ENCODE results near the gene APCDD1L. TPM values are rescaled to one million over a fixed set of nuclear protein-coding genes. Genes with fewer than 3 reads are reported as not detected.
A peak's percentile ranks its signal among the peaks of the same experiment; 100 is the strongest.
"Not testable (repeated sequence)": the region's sequence is repeated elsewhere in the genome, so short reads cannot be mapped to it uniquely, and the experiment has no call there.

APCDD1L gene
- total RNA-seq, 1 donor from 2014 or later: 3.0 TPM

GRCh38 chr20:58440021-58440767, 75.0 kb downstream of the APCDD1L start:
- peak; percentile 21 for DNase-seq

- DNase-seq: no peak
Observed at GRCh38 chr20:58438970-58439808, 76.0 kb downstream of the APCDD1L start.

DNA sequence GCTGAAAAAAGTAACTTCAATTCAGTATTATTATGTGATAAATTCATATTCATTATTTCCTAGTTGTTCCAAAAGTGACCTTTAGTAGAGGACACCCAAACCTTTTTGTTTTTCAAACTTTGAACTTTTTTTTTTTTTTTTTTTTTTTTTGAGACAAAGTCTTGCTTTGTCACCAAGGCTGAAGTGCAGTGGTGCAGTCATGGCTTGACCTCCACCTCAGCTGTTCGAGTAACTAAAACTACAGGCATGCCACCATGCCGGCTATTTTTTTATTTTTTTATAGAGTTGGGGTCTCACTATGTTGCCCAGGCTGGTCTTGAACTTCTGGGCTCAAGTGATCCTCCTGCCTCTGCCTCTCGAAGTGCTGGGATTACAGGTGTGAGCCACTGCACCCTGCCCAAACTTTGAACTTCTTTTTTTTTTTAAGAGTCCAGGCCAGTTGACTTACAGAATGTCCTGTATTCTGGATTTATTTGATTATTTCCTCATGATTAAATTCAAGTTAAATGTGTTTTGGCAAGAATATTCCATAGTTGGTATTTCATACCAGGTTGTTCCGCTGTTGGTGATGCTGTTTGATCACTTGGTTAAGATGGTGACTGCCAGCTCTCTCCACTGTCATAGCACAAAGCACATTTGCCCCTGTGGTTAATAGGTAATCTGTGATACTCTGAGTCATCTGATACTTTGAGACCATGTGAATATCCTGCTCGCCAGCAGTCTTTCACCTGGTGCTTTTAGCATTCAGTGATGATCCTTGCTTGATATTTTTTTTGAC, 78.1 kb downstream of the APCDD1L start:
- DNase-seq: no peak

DNA sequence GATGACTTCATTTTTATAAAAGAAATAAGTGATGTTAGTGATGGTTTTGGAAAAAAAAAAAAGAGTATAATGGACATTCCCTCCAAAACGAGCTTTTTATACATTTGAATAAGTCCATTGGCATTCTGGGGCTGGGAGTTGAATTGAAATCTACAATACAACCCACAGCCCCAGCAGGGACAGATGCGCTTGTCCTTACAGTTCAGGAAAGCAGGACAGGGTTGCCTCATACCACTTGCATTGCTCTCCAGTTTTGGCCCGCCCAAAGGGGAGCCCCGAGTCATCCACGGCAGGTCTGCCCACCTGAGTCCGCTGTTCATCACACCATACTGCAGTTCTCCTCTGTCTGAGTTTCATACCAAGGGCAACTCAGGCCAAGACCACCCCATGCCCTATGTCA, 80.0 kb downstream of the APCDD1L start:
- no peak for DNase-seq

DNA sequence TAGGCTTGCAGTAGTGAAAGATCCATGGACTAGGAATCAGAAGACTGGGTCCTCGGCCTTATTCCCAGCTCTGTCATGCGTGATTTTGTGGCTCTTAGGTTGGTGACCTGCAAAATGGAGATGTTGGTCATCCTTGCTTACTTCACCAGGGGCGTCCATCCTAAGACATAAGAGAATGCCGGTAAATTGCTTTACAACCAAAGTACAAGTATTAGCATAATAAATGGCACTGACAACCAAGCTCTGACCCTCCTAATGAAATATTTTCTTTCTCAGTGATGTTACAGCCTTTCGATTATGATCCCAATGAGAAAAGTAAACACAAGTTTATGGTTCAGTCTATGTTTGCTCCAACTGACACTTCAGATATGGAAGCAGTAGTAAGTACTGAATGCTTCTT, 80.9 kb downstream of the APCDD1L start:
- no peak for DNase-seq

GRCh38 chr20:58433759-58434158, 81.4 kb downstream of the APCDD1L start:
- no peak for DNase-seq

DNA sequence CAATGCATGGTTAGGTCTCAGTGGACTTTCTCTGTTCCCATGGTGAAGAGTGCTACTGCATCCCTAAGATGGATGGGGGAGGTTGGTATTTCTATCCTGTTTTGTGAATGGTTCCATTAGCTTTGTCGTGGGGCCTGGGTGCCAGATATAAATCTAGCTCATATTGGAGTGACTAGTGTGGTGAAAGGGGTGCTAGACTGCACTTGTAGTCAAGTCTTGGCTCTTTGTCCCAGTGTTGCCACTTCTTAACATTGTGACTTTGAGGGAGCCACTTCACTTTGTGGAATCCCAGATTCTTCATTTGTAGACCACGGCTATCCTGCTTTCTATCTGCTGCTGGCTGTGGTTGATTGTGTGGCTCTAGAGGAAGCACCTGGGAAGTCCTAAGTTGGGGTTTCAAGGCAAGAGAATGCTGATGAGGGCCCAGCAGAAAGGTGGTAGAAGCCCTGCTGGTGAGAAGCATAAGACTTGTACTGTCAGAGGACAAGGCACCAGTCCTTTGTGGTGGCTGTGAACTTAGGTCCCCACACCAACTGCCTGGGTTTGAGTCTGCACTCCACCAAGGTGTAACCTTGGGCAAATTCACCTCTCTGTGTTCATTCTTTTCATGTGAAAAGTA, 82.1 kb downstream of the APCDD1L start:
- no peak for DNase-seq

DNA sequence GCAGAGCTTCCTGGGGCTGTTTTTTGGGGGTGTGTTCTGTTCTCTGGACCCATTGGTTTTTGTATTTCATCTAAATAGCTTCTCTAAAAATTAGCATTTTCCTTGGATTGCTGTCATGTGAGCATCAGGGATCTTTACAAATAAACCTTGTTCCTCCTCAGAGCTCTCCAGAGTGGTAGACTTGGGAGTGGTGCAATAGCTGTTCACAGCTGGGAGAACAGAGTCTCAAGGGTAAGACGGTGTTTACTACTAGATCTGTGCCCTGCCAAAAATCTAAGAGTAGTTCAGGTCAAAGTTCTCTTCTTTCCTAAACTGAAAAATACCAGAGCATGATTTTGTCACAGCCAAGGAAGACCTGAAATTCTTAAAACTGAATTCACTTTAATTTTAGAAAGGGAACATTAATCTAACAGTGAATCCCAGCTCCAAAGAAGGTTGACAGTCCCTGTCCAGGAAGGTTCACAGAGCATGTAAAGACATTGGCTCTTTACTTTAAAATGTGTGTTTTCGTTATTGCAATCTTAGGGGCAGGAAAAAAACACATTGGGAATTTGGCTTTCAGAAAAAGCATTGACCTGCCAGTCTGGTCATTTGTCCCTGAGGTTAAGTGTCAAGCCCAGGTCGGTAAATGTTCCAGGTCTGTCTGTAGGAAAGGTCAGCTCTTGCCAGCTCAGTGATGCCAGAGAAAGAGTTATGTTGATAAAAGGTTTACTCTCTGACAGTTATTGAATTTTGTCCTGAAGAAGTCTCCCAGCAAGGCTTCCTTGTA, 82.8 kb downstream of the APCDD1L start:
- no peak for DNase-seq

DNA sequence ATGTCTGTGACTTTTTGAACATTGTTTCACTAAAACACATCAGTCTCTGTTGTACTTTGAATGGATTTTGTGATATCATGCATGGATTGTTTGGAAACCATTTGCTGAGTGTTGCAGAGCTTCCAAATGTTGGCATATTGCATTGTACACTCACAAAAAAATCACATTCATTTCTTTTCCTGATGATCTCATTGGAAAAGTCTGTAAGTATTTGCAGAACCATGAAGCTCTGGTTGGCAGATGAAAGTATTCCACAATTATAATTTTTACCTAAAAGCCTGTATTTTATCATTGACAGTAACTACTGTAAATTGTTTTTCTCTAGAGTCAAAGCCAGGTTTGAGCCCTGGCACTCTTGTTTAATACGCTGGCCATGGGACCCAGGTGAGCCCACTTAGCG, 84.1 kb downstream of the APCDD1L start:
- no peak for DNase-seq

GRCh38 chr20:58429303-58429702, 85.9 kb downstream of the APCDD1L start:
- no peak for DNase-seq

DNA sequence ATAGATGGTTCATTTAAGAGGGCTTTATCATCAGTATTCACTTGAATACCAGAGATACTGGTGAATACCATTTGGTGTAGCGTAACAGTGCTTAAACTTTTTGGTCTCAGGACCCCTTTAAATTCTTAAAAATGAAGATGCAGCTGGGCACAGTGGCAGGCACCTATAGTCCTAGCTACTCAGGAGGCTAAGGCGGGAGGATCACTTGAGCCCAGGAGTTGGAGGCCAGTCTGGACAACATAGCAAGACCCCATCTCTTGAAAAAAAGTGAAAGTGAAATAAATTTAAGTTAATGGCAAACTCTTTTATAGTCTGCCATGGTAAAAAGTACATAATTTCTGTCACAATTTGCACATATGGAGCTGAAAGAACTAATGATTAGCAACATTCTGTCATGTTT, 86.8 kb downstream of the APCDD1L start:
- no peak for DNase-seq

GRCh38 chr20:58427571-58427970, 87.6 kb downstream of the APCDD1L start:
- not testable (repeated sequence) for DNase-seq

DNA sequence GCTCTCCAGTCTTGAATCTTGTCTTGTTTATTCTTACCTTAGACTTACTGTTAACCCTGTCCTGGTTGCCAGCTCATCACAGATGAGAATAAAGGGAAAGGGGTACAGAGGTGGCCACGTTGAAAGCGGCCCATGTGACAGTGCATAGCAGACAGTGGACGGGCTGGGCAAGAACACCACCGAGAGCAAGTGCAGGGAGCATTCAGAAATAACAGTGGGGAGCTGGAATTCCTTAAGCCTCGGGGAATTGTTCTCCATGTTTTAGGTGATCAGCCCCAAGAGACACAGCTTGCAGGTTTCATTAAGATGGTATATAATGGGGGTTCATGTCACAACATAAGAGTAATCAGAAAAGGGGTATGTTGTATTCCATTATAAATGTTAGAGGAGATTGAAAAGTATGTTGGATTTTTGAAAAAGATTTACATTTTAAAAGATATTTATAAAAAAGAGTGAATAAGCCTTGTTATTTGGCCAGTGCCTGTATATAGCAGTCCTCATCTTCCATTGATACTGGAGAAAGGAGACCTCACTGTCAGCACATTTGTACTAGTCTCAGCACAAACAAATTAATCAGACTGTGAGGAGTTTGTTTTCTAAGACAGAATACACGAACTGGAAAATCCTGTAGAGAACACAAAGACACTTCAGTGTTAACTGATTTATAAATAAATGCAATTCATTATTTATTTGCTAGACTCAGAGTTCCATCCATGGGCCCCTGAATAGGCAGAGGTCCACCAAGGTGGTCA, 90.8 kb downstream of the APCDD1L start:
- DNase-seq: no peak

- no peak for DNase-seq
Observed at GRCh38 chr20:58421497-58421850, 93.7 kb downstream of the APCDD1L start.

DNA sequence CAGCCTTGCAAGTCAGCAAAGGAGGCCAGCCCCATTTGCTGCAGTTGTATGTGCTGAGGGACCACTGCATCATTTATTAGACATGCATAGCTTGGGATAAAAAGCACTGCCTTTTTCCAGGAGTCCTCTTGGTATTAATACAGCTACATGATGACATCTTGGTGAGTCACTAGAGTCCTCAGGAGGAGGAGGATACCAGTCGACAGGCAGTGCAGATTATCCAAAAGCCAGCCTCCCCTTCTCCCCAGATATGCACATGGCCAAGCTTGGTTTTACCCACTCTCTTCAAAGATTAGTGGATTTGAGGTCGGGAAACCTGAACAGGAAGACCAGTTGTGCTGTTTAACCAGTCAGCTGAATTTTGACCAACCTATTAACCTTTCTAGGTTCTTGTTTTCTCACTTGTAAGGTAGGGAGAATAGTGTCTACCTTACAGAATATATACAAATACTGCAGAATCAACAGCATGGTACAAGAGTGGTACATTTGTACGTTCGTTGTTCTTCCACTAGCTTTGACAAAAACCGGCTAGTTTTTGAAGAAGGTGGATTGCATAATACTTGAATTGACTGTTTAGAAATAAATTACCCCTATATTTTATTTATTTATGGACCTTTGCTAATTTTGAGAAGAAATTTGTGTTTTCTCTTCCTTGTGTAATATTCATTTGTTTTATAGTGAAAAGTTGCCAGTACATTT, 94.3 kb downstream of the APCDD1L start:
- DNase-seq: no peak

- no peak for DNase-seq
Observed at GRCh38 chr20:58418949-58419748, 96.0 kb downstream of the APCDD1L start.

DNA sequence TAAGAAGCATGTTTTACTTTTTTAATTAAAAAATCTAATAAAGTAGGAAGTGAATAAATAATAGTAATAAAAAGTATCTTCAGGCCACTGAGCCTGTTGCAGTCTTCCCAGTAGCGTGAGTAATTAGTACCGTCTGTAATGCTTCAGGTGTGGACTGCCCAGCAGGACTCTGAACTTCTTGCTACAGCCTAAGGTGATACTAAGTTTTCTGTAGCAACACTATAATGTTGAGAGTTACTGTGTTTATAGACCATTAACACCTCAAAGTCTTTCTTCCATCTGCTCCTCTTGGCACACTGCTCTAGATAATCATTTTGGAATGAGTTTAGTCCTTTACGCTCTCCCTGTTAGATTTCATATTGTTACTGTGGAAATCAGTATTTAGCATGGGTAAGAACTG, 97.8 kb downstream of the APCDD1L start:
- no peak for DNase-seq

- no peak for DNase-seq
Observed at GRCh38 chr20:58416835-58417234, 98.4 kb downstream of the APCDD1L start.

DNA sequence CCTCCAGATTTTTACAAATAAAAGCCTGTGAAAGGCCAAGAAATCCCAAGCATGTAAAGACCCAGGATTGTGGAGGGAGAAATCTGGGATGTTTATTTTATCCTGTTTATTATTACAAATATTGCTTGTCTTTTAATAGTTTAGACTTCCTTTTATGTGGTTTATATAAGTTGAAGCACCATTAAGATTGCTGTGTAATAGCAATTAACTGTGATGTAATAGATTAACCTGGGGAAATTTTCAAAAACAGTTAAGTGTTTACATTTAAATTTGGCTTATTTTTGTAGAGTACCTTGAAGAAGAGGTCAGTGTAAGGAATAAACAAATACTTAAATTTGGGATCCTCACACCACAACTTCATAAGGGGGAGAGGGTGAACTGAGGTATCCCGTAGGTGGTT, 99.1 kb downstream of the APCDD1L start:
- DNase-seq: no peak

All from skin of body (tissue), 2 donors.